Putamen (tissue), 1 donor: Measurements from ENCODE around the gene VASP.

Experiments used
- DNase-seq: peaks from one replicate; pipeline ENCODE4 v3.0.0-alpha.2; 2016; ENCODE audit warnings: low spot score

Gene VASP

DNA sequence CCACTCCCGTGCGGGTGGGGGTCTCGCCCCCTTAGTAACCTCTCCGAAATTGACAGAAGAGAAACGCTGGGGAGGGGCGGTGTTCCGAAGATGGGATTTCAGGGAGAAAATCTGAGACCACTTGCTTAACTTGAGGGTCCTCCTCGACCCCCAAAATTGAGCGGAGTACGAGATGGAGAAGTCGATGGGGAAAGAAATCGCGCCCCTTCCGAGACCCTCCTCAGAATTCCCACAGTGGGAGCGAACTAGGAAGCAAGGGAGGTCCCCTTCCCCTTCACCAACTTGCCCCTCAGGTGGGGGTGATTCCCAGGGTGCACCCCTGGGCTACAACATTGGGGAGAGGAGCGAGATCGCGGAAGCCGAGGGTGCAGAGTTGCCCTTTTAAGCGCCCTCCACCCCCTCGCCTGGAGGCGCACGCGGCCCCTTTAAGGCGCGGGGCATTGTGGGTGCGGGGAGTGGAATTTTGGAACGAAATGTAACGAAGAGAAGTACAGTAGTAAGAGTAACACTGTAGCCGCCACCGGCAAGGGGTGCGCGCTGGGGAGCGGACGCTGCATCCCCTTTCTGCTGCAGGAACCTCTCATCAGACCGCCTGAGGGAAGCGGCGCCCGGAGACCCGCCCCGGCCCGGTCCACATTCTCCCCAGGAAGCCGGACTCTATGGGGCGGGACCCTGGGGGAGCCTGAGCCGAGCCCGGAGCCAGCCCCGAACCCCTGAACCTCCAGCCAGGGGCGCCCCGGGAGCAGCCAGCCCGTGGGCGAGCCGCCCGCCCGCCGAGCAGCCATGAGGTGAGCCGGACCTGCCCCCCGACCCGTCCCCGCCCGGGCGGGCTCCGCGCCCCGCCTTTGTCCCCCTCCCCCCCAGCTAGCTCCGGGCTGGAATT, at the start of gene VASP:
VASP (plus strand) TSS at position 491 of the 883 bp plus-strand sequence; CDS start at position 784, 293 bp downstream.
- DNase-seq = peak; percentile 86

DNA sequence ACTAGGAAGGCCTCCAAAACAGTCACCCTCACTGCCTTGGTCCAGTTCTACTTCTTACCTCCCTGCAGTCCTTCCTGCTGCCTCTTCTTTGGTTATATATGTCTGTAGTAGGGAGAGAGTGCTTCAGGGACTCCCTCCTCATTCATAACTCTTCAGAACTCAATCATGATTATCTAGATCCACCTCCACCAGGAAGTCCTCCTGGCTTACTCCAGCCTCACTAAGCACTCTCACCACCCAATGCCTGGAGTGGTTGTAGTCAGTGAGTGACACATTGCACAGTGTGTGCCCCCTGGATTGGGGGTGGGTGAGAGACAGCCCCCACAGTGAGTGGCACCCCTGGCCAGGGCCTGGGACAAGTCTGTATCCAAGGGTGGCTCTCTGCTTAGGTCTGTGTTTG, 49.5 kb upstream of the VASP start:
- DNase-seq = no peak

DNA sequence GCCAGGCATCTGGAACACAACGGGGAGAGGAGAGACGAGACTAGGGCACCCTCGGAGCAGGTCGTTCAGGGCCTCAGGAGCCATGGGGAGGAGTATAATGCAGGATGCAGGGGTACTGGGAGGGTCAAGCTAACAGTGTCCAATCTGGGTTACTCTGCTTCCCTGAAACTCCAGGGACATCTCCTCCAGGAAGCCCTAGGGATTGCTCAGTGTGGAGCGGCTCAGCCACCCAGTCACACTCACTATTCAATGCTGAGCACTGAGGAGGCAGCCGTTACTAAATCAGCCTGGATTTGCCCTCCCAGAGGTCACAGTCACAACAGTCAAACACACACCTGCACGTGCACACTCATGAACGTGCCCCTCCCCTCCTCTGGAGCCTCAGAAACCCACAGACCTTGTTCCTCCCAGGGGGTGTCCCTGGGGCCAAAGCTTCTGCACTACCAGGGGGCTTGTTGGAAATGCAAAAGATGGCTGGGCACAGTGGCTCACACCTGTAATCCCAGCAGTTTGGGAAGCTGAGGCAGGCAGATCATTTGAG, 46.4 kb upstream of the VASP start:
- DNase-seq = no peak

- no peak for DNase-seq
These were observed 45.1 kb upstream of the VASP start for GRCh38 chr19:45462174-45462573.

GRCh38 chr19:45463241-45463640, 44.0 kb upstream of the VASP start:
- DNase-seq = no peak

GRCh38 chr19:45464274-45464673, 43.0 kb upstream of the VASP start:
- DNase-seq = no peak

DNA sequence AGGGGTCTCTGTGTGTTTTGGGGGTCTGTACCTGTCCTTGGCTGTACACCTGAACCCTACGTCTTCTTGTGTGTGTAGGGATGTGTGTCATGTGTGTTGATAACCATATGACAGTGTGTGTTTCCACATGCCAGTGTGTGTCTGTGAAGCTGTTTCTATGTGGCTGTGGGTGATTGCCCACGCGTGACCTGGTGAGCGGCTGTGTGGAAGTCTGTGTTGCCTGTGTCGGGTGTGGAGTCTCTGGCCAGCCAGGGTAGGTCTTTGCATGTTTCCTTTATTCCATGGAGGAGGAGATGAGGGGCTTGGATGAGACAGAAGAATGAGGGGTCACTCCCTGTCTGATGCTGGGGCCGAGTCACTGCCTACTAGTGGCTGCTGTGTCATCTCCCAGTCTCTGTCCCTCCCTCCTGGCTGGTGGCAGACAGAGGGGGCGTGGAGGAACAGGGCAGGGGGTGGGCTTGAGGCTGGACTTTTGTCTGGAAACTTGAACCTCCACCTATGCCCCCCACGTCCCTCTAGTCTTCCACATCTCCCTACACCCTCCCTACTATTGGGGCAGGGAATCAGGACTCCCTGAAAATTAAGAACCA, 42.3 kb upstream of the VASP start:
- DNase-seq = no peak

DNA sequence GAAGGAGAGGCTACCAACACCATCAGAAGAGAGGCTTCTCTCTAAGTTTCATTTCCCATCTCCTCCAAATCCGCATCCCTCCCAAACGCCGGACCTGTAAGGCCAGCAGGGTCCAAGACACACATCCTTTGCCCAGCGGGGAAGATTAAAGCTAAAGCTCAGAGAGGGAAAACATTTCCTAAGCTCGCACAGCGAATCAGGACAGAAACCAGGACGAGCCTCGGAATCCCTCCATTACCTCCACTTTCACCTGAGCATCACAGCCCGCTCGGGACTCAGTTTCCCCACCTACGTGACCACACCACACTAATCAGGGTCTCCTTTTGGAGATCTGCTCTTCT, 40.2 kb upstream of the VASP start:
- DNase-seq = no peak

GRCh38 chr19:45467456-45468158, 39.7 kb upstream of the VASP start, which contains the start of gene FOSB:
TSS of gene FOSB (plus strand) at chr19:45467996. CDS start at chr19:45468587, 591 bp downstream.
- DNase-seq = peak; percentile 96

DNA sequence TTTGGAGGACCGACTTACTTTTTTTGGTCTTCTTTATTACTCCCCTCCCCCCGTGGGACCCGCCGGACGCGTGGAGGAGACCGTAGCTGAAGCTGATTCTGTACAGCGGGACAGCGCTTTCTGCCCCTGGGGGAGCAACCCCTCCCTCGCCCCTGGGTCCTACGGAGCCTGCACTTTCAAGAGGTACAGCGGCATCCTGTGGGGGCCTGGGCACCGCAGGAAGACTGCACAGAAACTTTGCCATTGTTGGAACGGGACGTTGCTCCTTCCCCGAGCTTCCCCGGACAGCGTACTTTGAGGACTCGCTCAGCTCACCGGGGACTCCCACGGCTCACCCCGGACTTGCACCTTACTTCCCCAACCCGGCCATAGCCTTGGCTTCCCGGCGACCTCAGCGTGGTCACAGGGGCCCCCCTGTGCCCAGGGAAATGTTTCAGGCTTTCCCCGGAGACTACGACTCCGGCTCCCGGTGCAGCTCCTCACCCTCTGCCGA, 39.1 kb upstream of the VASP start:
- DNase-seq = no peak

- DNase-seq = no peak
These were observed 38.5 kb upstream of the VASP start for GRCh38 chr19:45468803-45469131.

GRCh38 chr19:45469132-45469944, 37.9 kb upstream of the VASP start:
- peak; percentile 92 for DNase-seq

DNA sequence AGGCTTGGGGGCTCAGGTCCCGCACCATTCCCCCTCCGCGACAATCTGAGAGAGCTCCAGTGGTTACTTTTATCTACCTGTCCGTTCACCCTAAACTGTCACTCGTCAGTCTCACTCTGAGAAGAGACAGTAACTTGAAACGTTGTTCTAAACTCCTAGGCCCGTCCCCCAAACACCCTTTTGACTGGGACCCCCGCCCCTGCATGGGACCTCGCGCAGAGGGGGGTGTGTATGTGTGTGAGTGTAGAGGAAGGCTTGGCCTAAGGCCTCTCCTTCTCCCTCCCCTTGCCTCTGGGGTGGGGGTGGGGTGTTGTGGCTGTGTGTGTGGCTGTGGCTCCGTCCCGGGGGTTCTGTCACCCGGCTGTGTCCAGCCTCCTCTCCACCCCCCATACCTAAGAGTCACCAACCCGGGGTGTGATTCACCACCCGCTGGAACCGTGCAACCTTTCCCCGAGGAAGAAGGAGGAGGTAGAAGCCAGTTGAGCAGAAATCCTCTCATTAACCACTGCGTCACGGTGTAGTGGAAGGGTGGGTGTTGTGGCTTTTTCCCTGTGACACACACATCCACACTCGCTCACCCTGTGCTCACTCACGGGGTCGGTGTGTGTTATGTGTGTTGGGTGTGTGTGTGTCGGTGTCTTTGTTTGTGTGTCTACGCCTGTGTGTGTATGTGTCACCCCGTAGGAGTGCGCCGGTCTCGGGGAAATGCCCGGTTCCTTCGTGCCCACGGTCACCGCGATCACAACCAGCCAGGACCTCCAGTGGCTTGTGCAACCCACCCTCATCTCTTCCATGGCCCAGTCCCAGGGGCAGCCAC, 37.1 kb upstream of the VASP start:
- DNase-seq = no peak

- DNase-seq = no peak
These were observed 36.6 kb upstream of the VASP start for GRCh38 chr19:45470762-45471081.

- DNase-seq = no peak
These were observed 36.0 kb upstream of the VASP start for GRCh38 chr19:45471111-45471930.

DNA sequence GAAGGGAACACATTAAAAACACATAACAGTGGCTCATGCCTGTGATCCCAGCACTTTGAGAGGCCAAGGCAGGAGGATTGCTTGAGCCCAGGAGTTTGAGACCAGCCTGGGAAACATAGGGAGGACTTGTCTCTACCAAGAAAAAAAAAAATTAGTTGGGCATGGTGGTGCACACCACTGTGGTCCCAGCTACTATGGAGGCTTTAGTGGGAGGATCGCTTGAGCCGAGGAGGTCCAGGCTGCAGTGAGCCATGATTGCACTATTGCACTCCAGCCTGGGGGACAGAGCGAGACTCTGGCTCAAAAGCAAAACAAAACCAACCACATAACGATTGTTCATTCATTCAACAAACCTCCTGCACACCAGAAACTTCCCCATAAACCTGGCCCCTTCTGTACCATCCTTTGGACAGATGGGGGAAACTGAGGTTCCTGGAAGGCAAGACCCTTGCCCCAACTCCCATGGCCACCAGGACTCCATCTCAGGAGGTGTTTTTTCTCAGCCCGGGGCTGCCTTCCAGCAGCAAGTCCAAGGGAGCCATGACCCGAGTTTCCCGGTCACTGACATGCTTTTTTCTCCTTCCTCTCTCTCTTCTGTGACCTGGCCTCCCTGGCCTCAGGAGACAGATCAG, 35.2 kb upstream of the VASP start:
- DNase-seq = no peak

- DNase-seq = no peak
These were observed 34.5 kb upstream of the VASP start for GRCh38 chr19:45472563-45473366.

DNA sequence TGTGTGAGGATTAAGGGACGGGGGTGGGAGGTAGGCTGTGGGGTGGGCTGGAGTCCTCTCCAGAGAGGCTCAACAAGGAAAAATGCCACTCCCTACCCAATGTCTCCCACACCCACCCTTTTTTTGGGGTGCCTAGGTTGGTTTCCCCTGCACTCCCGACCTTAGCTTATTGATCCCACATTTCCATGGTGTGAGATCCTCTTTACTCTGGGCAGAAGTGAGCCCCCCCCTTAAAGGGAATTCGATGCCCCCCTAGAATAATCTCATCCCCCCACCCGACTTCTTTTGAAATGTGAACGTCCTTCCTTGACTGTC, 34.0 kb upstream of the VASP start:
- no peak for DNase-seq
